Stimulated activated CD8-positive, alpha-beta memory T cell treated with anti-CD3 and anti-CD28 coated beads, Interleukin-15, amount 100 ng/mL, for 24 hours (primary cell): ENCODE results near the gene LRP1.

Experiments
- DNase-seq: peaks from one replicate; pipeline ENCODE4 v3.0.0-alpha.2; 2020; ENCODE audit warnings: low read depth

Gene LRP1

DNA sequence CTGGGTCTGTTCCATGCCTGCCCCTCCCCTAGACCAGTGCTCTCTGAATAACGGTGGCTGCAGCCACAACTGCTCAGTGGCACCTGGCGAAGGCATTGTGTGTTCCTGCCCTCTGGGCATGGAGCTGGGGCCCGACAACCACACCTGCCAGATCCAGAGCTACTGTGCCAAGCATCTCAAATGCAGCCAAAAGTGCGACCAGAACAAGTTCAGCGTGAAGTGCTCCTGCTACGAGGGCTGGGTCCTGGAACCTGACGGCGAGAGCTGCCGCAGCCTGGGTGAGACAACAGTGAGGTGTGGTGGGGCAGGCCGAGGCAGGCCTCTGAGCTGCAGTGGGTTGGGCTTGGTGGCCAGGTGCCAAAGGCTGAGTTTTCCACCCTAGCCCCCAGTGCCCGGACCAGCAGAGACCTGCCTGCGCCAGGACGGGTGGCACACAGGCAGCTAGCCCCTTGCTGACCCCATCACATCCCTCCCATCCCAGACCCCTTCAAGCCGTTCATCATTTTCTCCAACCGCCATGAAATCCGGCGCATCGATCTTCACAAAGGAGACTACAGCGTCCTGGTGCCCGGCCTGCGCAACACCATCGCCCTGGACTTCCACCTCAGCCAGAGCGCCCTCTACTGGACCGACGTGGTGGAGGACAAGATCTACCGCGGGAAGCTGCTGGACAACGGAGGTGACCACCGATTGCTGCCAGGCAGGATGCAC, 47.3 kb downstream of the LRP1 start:
- peak; percentile 24 for DNase-seq

DNA sequence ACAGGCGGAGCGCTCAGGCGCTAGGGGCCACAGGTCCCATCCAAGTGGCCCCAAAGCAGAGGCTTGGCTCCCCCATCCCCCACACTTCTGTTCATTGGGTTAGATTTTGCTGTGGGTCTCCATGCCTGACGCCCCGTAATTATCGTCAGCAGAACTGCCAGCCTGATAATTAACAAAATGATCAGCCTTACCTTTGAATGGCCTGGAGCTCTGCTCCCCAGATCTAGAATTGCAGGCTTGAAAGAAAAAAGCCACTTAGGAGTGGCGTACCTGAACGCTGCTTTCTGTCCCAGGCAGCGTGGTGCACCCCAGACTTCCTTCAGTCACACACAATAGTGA, 47.8 kb downstream of the LRP1 start:
- no peak for DNase-seq

DNA sequence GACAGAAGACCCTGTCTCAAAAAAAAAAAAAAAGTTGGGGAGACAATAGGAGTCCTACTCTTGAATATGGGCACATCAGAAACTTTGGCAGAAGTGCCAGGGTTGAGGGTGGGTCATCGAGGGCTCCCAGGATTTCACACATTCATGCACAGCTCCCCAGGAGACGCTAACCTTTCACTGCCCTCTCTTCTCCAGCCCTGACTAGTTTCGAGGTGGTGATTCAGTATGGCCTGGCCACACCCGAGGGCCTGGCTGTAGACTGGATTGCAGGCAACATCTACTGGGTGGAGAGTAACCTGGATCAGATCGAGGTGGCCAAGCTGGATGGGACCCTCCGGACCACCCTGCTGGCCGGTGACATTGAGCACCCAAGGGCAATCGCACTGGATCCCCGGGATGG, 48.6 kb downstream of the LRP1 start:
- no peak for DNase-seq

DNA sequence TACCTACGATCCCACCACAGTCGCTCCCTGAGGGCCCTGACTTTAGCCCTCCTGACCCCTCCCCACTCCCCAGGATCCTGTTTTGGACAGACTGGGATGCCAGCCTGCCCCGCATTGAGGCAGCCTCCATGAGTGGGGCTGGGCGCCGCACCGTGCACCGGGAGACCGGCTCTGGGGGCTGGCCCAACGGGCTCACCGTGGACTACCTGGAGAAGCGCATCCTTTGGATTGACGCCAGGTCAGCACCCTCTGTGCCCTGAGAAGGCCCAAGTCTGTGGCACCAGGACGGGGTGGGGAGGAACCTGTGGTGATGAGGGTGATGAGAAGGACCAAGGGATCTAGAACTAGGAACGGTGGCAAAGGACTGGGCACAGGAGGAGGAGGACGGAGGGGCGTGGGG, 49.1 kb downstream of the LRP1 start:
- DNase-seq: no peak

DNA sequence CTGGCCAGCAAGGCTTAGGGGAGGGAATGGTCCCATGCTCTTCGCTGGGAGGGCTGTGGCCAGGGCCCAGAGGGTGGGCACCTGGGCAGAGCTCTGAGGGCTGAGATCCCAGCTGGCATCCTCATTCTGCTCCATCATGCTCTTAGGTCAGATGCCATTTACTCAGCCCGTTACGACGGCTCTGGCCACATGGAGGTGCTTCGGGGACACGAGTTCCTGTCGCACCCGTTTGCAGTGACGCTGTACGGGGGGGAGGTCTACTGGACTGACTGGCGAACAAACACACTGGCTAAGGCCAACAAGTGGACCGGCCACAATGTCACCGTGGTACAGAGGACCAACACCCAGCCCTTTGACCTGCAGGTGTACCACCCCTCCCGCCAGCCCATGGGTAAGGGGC, 49.9 kb downstream of the LRP1 start:
- no peak for DNase-seq

GRCh38 chr12:57179331-57180086, 51.2 kb downstream of the LRP1 start:
- DNase-seq: no peak

DNA sequence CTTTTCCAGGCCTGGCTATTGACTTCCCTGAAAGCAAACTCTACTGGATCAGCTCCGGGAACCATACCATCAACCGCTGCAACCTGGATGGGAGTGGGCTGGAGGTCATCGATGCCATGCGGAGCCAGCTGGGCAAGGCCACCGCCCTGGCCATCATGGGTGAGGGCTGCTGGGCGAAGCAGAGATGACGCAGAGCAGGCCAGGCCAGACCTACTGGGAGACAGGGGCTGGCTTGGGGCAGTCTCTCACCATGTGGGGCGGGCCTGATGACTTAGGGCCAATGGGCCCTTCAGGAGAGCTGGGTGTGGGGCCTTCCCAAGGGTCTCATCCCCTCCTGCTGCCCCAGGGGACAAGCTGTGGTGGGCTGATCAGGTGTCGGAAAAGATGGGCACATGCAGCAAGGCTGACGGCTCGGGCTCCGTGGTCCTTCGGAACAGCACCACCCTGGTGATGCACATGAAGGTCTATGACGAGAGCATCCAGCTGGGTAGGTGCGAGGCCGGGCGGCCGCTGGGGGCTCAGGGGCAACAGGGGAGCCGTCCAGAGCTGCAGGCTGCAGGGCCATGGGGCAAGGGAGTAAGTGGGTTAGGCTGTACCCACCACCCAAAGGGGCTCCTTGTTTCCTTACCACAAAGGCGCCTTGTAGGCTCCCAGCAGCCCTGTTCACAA, 52.2 kb downstream of the LRP1 start:
- no peak for DNase-seq

GRCh38 chr12:57181072-57181471, 52.8 kb downstream of the LRP1 start:
- no peak for DNase-seq

GRCh38 chr12:57181561-57182155, 53.4 kb downstream of the LRP1 start:
- DNase-seq: no peak

- peak; percentile 72 for DNase-seq
Observed at GRCh38 chr12:57182918-57183575, 54.8 kb downstream of the LRP1 start.

GRCh38 chr12:57183939-57184725, 55.8 kb downstream of the LRP1 start:
- no peak for DNase-seq

DNA sequence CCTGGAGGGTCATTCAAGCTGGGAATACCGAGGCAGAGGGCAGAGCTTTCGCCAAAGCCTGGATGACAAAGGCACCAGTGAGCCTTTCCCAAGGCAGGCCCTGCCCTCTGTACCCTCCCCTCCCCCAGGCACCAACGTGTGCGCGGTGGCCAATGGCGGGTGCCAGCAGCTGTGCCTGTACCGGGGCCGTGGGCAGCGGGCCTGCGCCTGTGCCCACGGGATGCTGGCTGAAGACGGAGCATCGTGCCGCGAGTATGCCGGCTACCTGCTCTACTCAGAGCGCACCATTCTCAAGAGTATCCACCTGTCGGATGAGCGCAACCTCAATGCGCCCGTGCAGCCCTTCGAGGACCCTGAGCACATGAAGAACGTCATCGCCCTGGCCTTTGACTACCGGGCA, 57.1 kb downstream of the LRP1 start:
- DNase-seq: no peak

DNA sequence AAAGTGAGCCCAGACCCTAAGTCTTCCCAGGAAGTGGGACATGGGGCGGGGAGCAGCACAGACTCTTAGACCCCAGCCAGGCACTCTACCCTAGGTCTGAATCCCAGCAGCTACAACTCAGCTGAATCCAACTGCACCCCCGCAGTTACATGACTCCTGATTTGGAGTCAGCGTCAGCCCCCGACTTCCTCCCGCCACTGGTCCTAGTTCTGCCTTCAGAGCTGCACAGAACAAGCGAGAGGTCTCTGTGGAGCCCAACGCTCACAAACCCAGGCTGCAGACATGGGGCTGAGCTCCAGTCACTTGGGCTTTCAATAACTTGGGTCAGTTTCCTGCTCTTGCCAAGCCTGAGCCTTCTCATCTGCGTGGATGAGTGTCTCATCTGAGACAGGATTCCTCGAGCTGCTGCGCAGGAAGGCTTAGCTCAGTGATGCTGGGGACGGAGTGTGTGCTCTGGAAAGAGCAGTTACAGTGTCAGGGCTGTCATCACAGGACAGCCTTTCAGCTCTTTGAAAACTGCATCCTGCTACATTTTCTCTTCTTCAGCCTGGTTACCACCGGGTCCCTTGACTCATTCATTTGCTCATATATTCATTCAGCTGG, 57.7 kb downstream of the LRP1 start:
- no peak for DNase-seq

DNA sequence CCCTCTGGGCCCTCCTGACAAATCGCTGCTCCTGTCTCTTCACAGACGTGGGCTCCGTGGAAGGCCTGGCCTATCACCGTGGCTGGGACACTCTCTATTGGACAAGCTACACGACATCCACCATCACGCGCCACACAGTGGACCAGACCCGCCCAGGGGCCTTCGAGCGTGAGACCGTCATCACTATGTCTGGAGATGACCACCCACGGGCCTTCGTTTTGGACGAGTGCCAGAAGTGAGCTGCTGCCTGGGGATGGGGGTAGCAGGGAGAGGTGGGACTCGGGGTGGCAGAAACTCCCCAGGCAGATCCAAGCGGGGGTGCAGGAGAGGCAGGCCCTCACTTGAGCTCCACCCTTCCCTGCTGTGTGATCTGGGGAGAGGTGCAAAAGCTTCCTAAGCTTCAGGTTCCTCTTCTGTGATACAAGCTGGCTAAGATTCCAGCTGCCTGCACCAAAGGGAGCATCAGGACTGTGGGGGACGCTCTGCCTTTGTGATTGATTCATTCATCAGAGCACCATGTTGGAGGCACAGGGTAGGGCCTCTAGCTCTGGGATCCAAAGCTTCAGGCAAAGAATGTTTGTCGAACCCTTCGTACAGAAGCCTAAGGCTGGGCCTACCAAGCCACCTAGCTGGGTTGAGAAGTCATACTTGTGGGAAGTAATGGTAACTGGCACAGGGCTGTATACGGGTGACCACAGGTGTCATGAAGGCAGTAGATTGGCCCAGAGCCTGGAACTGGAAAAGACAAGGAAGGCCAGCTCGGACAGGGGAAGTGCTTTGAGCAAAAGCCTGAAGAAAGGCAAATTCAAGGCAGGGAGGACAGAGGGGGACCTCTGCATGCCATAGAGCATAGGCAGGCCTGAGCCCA, 59.2 kb downstream of the LRP1 start:
- DNase-seq: no peak

DNA sequence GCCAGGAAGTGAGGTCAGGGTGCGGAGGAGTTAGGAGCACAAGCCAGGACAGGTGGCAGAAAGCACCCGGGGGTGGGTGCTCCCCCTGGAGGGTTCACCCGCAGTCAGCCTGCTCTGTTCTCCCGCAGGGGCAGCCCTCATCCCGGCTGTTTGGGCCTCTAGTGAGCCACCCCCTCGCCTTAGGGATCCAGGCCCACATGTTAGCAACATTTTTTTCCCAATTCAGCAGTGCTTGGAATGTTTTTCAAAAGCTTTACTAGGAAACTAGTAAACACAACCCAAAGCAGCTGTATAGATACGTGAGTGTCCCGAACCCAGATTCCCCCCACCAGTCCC, 59.8 kb downstream of the LRP1 start:
- DNase-seq: no peak

GRCh38 chr12:57190037-57190436, 61.8 kb downstream of the LRP1 start:
- DNase-seq: no peak

DNA sequence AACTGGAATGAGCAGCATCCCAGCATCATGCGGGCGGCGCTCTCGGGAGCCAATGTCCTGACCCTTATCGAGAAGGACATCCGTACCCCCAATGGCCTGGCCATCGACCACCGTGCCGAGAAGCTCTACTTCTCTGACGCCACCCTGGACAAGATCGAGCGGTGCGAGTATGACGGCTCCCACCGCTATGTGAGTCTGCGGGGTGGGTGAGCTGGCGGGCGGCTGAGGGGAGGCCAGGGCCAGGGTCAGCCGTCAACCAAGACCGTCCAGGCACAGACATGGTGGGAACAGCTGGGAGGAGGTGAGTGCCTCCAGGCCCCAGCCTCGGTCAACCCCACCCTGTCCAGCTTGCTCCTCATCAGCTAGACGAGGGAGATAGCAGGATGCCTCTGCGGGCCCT, 62.5 kb downstream of the LRP1 start:
- no peak for DNase-seq

DNA sequence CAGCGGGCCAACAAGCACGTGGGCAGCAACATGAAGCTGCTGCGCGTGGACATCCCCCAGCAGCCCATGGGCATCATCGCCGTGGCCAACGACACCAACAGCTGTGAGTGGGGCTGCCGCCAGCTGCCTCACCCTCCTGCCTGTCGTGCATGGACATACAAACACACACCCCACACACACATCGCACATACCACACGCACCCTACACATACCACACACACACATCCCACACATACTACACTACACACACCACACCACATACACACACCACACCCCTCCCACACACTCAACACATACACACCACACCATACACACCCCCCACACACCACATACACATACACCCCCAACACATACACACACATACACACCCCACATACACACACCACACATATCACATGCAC, 63.1 kb downstream of the LRP1 start:
- DNase-seq: no peak

- DNase-seq: no peak
Observed at GRCh38 chr12:57192920-57193319, 64.6 kb downstream of the LRP1 start.

GRCh38 chr12:57193706-57194245, 65.5 kb downstream of the LRP1 start:
- DNase-seq: no peak
